Heart right ventricle (tissue), 16 donors: Measurements from ENCODE around the gene BRIP1. TPM values are rescaled to one million over a fixed set of nuclear protein-coding genes. Genes with fewer than 3 reads are reported as not detected.

Experiments
- ATAC-seq, 8 donors: fragments of 200-7000 bp; cut with Tn5 transposase; one replicate each; pipeline ENCODE4 v1.9.1; 2020; ENCODE audit warnings: mild to moderate bottlenecking in 8 of 8, moderate library complexity in 8 of 8, moderate number of reproducible peaks in 1 of 8
- DNase-seq, 2 donors: peaks; one replicate each; pipeline ENCODE4 v3.0.0-alpha.2; 2020
- H3K27ac ChIP-seq, 10 donors: fragments of 200-600 bp; sonication (generic) in 2 of 10; one replicate each; pipeline versions ENCODE4 v1.5.0 to v1.8.0; 2020 to 2022; ENCODE audit warnings: mild to moderate bottlenecking in 3 of 10
- H3K27me3 ChIP-seq, 7 donors: fragments of 200-600 bp; one replicate each; pipeline ENCODE4 v1.8.0; 2021 to 2022; ENCODE audit warnings: mild to moderate bottlenecking in 2 of 7
- H3K36me3 ChIP-seq, 9 donors: fragments of 200-600 bp; sonication (generic) in 1 of 9; one replicate each; pipeline versions ENCODE4 v1.5.0 to v1.8.0; 2020 to 2022; ENCODE audit warnings: mild to moderate bottlenecking in 2 of 9
- H3K4me1 ChIP-seq, 9 donors: fragments of 200-600 bp; sonication (generic) in 1 of 9; one replicate each; pipeline versions ENCODE4 v1.5.0 to v1.8.0; 2020 to 2022; ENCODE audit warnings: mild to moderate bottlenecking in 4 of 9
- H3K4me3 ChIP-seq, 10 donors: fragments of 200-600 bp; sonication (generic) in 2 of 10; one replicate each; pipeline versions ENCODE4 v1.5.0 to v1.8.0; 2020 to 2022; ENCODE audit warnings: mild to moderate bottlenecking in 7 of 10, moderate library complexity in 2 of 10
- H3K9me3 ChIP-seq, 11 donors: fragments of 200-600 bp in 10 of 11; sonication (generic) in 2 of 11; one replicate each; pipeline versions ENCODE4 v1.5.0 to v1.8.0; 2013 to 2022; ENCODE audit warnings: mild to moderate bottlenecking in 2 of 11, control low read depth in 1 of 11, moderate library complexity in 1 of 11
- CTCF ChIP-seq, 9 donors: fragments of 200-600 bp; sonication (generic) in 2 of 9; IDR thresholded peaks; one replicate each; pipeline versions ENCODE4 v1.5.0 to v1.8.0; 2021 to 2022; ENCODE audit warnings: antibody characterized with exemption in 9 of 9, mild to moderate bottlenecking in 5 of 9, moderate library complexity in 1 of 9
- WGBS, 2 donors: extraction: QIAGEN DNeasy Blood & Tissue Kit; methylation state at CpG; one replicate each; pipeline ENCODE4 v1.1.7; 2013; ENCODE audit warnings: inconsistent platforms in 1 of 2; 5-methylcytosine and 5-hydroxymethylcytosine counted together
- intact Hi-C, 10 donors: fragments of 100-400 bp; cut with DNase I; formaldehyde crosslinking; loops; one replicate each; pipeline versions ENCODE4 v1.11.1 to v1.14.2; 2022
- polyA plus RNA-seq, 2 donors: library from polyadenylated mRNA; stranded (reverse); fragments of 200-250 nt; gene quantifications; one replicate each; pipeline ENCODE4 v1.2.3, GENCODE V29; 2013
- total RNA-seq, 10 donors: library from RNA; stranded (reverse); fragmentation: NEBNext Ultra II Directional in 3 of 10; extraction: Animal tissue kit (Norgen Biotek cat#: 25700) in 3 of 10; gene quantifications; one replicate each; pipeline versions ENCODE4 v1.2.1 to v1.2.4, GENCODE V29; 2021 to 2023
- donor health status: Arrhythmogenic right ventricular cardiomyopathy.
- donor health status: ischemic (EF 13 %, LVEDD 7.1; RV severe dilation, severe dysfunction).
- donor health status: healthy with polysubstance abuse.
- donor health status: DM: no; HTN: yes; CAD: no.
- donor health status: DM: no; HTN: no; CAD: no.
- donor health status: ischemic (EF 25% LVEDD 6.9; RV normal size, moderate dysfunction).
- donor health status: ischemic (EF 25% LVEDD 5.7; RV mildly dilated, moderate dysfunction).
- donor health status: healthy.
- donor health status: DM: yes; HTN: yes; CAD: no.
- donor health status: Ischemic cardiomyopathy.
- donor health status: ischemic (EF 35%, LVEDD 5.7; RV mildly dilated, moderate dysfunction).
- donor health status: nonischemic (EF 11% LVEDD 7.7; RV severe dilation, severe dysfunction).
- donor health status: DM: yes; HTN: yes; CAD: no.
- donor health status: PGD.
- donor health status: ischemic (EF 29% LVEDD 5.4; RV normal size, mild dysfunction).
- donor health status: nonischemic (EF 23%, LVEDD 6.1; RV moderate dilation, normal function).

Gene BRIP1
- total and polyA plus RNA-seq, 12 donors, result 0.03 to 2.1 (median 0.22) TPM; not detected in 1

GRCh38 chr17:61715348-61715747 lies 148.0 kb downstream of the BRIP1 start:
- 99 to 100% methylated on average over 1 of the region's 1 CpG for WGBS, 2 donors
- Histone ChIP-seq H3K4me3 (no peak overlapping the region), H3K36me3 (no peaks in the 10 kb centered on the region), H3K9me3 (peaks cover 0 to 41% (median 9%) of the 10 kb centered on the region in 11 donors), H3K27me3 (no peaks in the 10 kb centered on the region), H3K27ac (no peak overlapping the region), H3K4me1 (no peaks in the 10 kb centered on the region)
- no peak for ATAC-seq
- no peak for DNase-seq
- TF ChIP-seq CTCF (IDR thresholded peaks at IDR 0.05), result no peak
- intact Hi-C loops, result no loop called here

- Histone ChIP-seq H3K9me3 (peaks cover 0 to 41% (median 9%) of the 10 kb centered on the region in 11 donors), H3K36me3 (no peaks in the 10 kb centered on the region), H3K27ac (no peak overlapping the region), H3K27me3 (no peaks in the 10 kb centered on the region), H3K4me1 (no peaks in the 10 kb centered on the region), H3K4me3 (no peak overlapping the region)
- no peak for TF ChIP-seq CTCF (IDR thresholded peaks at IDR 0.05)
- WGBS, 2 donors, result 95 to 97% methylated on average over 2 of the region's 2 CpGs
- DNase-seq (no peak), ATAC-seq (no peak)
- intact Hi-C loops, result no loop called here
Measured at GRCh38 chr17:61714300-61714699, 149.0 kb downstream of the BRIP1 start.

- 97% methylated on average over 1 of the region's 1 CpG for WGBS, 2 donors
- H3K27me3 ChIP-seq, result no peaks in the 10 kb centered on the region
- H3K4me3 ChIP-seq, result no peak overlapping the region
- no peak overlapping the region for H3K27ac ChIP-seq
- intact Hi-C loops, result no loop called here
- ATAC-seq (no peak), DNase-seq (no peak)
- no peaks in the 10 kb centered on the region for H3K4me1 ChIP-seq
- peaks cover 0 to 34% (median 7%) of the 10 kb centered on the region in 11 donors for H3K9me3 ChIP-seq
- TF ChIP-seq CTCF (IDR thresholded peaks at IDR 0.05), result no peak
- no peaks in the 10 kb centered on the region for H3K36me3 ChIP-seq
Measured at GRCh38 chr17:61713035-61713434, 150.3 kb downstream of the BRIP1 start.

GRCh38 chr17:61710546-61710945 lies 152.8 kb downstream of the BRIP1 start:
- Histone ChIP-seq H3K4me3 (no peak overlapping the region), H3K27ac (no peak overlapping the region), H3K36me3 (no peaks in the 10 kb centered on the region), H3K27me3 (no peaks in the 10 kb centered on the region), H3K9me3 (peaks cover 0 to 14% (median 0%) of the 10 kb centered on the region in 11 donors), H3K4me1 (no peaks in the 10 kb centered on the region)
- DNase-seq (no peak), ATAC-seq (no peak)
- intact Hi-C loops, result no loop called here
- WGBS, 2 donors, result 95 to 96% methylated on average over 4 of the region's 4 CpGs
- no peak for TF ChIP-seq CTCF (IDR thresholded peaks at IDR 0.05)
